Measurements from ENCODE around the gene REELD1. TPM values are rescaled to one million over a fixed set of nuclear protein-coding genes. Genes with fewer than 3 reads are reported as not detected.
A peak's percentile ranks its signal among the peaks of the same experiment; 100 is the strongest.

Gene REELD1
- total and polyA plus RNA-seq, 8 donors, result 0.30 to 0.73 TPM; not detected in 6

DNA sequence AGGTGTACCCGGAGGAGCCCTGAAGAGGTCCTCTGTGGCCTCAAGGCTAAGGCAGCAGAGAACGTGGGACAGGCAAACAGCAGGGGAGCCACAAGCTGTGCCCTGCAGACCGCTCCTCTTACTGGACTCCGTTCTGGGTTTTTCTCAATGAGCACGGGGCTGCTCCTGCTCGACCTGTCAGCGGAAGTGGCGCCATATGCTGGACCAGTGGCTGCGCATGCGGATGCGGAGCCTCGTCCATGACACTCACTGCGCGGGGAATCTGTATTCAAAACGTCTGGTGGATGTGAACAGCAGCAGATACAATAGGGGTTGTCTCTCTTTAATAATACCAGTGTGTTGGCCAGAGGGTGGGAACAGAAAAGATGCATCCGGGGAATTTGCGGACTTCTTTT, 29.5 kb downstream of the REELD1 start:
- WGBS, 5 donors, result 82 to 92% (median 90%) methylated on average over 16 to 17 of the region's 17 CpGs
- Histone ChIP-seq H3K4me3 (no peak overlapping the region), H3K36me3 (no peaks in the 10 kb centered on the region), H3K4me1 (peaks cover 27 to 60% (median 44%) of the 10 kb centered on the region in 4 donors), H3K27me3 (no peaks in the 10 kb centered on the region), H3K27ac (no peak overlapping the region), H3K9me3 (no peaks in the 10 kb centered on the region)
- DNase-seq, result no peak
- intact Hi-C loops (cut with DNase I; ENCODE audit: low total_unique reads), result no loop called here
- TF ChIP-seq POLR2AphosphoS5 (IDR thresholded peaks at IDR 0.05), result no peak
- TF ChIP-seq, protein P1, sequence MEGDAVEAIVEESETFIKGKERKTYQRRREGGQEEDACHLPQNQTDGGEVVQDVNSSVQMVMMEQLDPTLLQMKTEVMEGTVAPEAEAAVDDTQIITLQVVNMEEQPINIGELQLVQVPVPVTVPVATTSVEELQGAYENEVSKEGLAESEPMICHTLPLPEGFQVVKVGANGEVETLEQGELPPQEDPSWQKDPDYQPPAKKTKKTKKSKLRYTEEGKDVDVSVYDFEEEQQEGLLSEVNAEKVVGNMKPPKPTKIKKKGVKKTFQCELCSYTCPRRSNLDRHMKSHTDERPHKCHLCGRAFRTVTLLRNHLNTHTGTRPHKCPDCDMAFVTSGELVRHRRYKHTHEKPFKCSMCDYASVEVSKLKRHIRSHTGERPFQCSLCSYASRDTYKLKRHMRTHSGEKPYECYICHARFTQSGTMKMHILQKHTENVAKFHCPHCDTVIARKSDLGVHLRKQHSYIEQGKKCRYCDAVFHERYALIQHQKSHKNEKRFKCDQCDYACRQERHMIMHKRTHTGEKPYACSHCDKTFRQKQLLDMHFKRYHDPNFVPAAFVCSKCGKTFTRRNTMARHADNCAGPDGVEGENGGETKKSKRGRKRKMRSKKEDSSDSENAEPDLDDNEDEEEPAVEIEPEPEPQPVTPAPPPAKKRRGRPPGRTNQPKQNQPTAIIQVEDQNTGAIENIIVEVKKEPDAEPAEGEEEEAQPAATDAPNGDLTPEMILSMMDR (IDR thresholded peaks at IDR 0.05), result no peak
- no peak for TF ChIP-seq POLR2A (IDR thresholded peaks at IDR 0.05)
- no peak for TF ChIP-seq EP300 (IDR thresholded peaks at IDR 0.05)

DNA sequence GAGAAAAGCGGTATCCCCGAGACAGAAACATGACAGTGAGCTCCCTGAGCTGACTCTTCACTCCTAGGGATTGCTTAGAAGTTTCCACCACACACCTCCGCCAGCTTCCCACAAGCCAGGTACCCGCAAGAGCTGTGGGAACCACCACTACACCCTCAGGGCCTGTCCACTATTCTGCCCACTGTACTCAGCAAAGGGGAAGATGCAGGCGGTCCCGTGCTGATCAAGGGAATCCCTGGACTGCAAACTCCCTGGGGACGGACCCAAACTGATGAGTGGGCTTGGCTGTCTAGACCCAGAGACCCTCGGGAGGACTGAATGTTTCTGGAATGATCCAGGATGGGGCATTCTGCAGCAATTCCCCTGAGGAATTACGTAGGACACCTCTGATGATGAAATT, 30.2 kb downstream of the REELD1 start:
- Histone ChIP-seq H3K36me3 (no peaks in the 10 kb centered on the region), H3K4me3 (no peak overlapping the region), H3K9me3 (no peaks in the 10 kb centered on the region), H3K27me3 (no peaks in the 10 kb centered on the region), H3K27ac (peak overlapping the region in 1 of 5 donors; percentile 40), H3K4me1 (peaks cover 27 to 59% (median 44%) of the 10 kb centered on the region in 4 donors)
- DNase-seq, result no peak
- intact Hi-C loops (cut with DNase I; ENCODE audit: low total_unique reads), result no loop called here
- WGBS, 5 donors, result 89 to 94% (median 93%) methylated on average over 8 to 9 of the region's 9 CpGs
- no peak for TF ChIP-seq EP300 (IDR thresholded peaks at IDR 0.05)
- TF ChIP-seq, protein P1 (IDR thresholded peaks at IDR 0.05), result no peak
- no peak for TF ChIP-seq POLR2A (IDR thresholded peaks at IDR 0.05)
- TF ChIP-seq POLR2AphosphoS5 (IDR thresholded peaks at IDR 0.05), result no peak

DNA sequence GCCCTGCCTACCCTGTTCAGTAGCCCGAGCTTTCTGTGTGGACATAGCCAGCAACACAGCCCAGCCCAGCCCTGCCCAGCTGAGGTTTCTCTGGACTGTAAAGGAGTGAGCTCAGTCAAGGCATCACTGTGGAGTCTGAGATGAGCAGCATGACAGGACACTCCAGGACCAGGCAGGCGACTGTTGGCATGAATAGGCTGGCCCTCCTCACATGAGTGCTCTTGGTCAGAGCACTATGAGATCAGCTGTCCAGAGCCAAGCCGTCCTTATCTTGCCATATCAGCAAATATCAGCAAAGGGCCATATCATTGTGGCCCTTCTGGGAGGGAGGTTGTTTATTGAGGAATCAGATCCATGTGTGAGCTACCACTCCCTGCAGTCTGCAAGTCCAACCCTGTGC, 30.9 kb downstream of the REELD1 start:
- peak overlapping the region in 3 of 5 donors; percentile 1 to 40 (median 3) for H3K27ac ChIP-seq
- H3K4me1 ChIP-seq, result peaks cover 27 to 59% (median 44%) of the 10 kb centered on the region in 4 donors
- no peaks in the 10 kb centered on the region for H3K36me3 ChIP-seq
- H3K27me3 ChIP-seq, result no peaks in the 10 kb centered on the region
- H3K4me3 ChIP-seq, result no peak overlapping the region
- intact Hi-C loops (cut with DNase I; ENCODE audit: low total_unique reads), result no loop called here
- no peaks in the 10 kb centered on the region for H3K9me3 ChIP-seq
- no peak for TF ChIP-seq POLR2A (IDR thresholded peaks at IDR 0.05)
- TF ChIP-seq, protein P1 (IDR thresholded peaks at IDR 0.05), result no peak
- no peak for TF ChIP-seq EP300 (IDR thresholded peaks at IDR 0.05)
- TF ChIP-seq POLR2AphosphoS5 (IDR thresholded peaks at IDR 0.05), result peak in 2 of 3 donors; percentile 54 to 61
- peak; percentile 36 to 38 for DNase-seq
- 30 to 48% (median 36%) methylated on average over 3 of the region's 3 CpGs for WGBS, 5 donors

DNA sequence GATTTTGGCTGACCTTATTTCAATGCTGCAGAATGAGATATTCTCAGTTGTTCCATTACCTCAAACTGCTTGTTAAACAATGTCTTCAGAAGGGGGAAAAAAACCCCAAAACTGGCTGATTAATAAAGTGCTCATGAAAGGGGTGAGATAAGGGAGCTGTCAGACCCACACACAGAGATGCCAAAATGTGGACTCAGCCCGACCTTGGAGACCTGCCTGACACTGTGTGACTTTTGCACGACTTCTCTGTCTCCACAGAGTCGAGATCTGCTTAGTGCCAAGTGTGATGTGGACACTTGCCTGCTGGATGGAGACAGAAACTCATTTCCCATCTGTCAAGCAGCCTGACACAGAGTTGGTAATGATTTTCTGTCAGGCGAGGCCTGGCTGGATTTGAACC, 31.5 kb downstream of the REELD1 start:
- peaks cover 27 to 54% (median 43%) of the 10 kb centered on the region in 4 donors for H3K4me1 ChIP-seq
- TF ChIP-seq POLR2AphosphoS5 (IDR thresholded peaks at IDR 0.05), result no peak
- TF ChIP-seq, protein P1 (IDR thresholded peaks at IDR 0.05), result no peak
- peak in 1 of 2 donors; percentile 52 for DNase-seq
- intact Hi-C loops (cut with DNase I; ENCODE audit: low total_unique reads), result no loop called here
- 41 to 67% (median 51%) methylated on average over 4 of the region's 4 CpGs for WGBS, 5 donors
- H3K4me3 ChIP-seq, result no peak overlapping the region
- H3K9me3 ChIP-seq, result no peaks in the 10 kb centered on the region
- peak overlapping the region in 2 of 5 donors; percentile 1 to 40 for H3K27ac ChIP-seq
- no peaks in the 10 kb centered on the region for H3K36me3 ChIP-seq
- H3K27me3 ChIP-seq, result no peaks in the 10 kb centered on the region

All from stomach (tissue), 9 donors.